HEK293T (cell line): ENCODE data around the gene GPATCH4.

Source experiments
- CTCF ChIA-PET: fragments of 350-600 bp; formaldehyde crosslinking; extraction: SDS; loops from one replicate; lab custom pipeline; 2021; ENCODE audit warnings: antibody characterized with exemption, inconsistent platforms; lab: Yijun Ruan, JAX
- POLR2A ChIA-PET: fragments of 350-600 bp; formaldehyde crosslinking; extraction: SDS; loops from one replicate; lab custom pipeline; 2020; ENCODE audit warnings: antibody characterized with exemption, inconsistent platforms; lab: Yijun Ruan, JAX
- DNase-seq: peaks from one replicate; pipeline ENCODE4 v3.0.0; 2012; ENCODE audit warnings: mixed read lengths; ENCODE audit errors: extremely low spot score
- ARNT ChIP-seq: fragments of 450-650 bp; IDR thresholded peaks from 2 replicates; pipeline ENCODE4 v1.6.1; 2017; ENCODE audit warnings: mild to moderate bottlenecking
- BHLHE40 ChIP-seq: fragments of 450-650 bp; IDR thresholded peaks from 2 replicates; pipeline ENCODE4 v1.6.1; 2016; ENCODE audit warnings: mild to moderate bottlenecking, moderate library complexity, borderline replicate concordance
- CTBP1 ChIP-seq: fragments of 450-650 bp; IDR thresholded peaks from 2 replicates; pipeline ENCODE4 v1.6.1; 2016; ENCODE audit warnings: borderline replicate concordance
- ELF4 ChIP-seq: fragments of 450-650 bp; IDR thresholded peaks from 2 replicates; pipeline ENCODE4 v1.6.1; 2017; ENCODE audit warnings: antibody characterized with exemption
- FOXA1 ChIP-seq: fragments of 450-650 bp; IDR thresholded peaks from 2 replicates; pipeline ENCODE4 v1.6.1; 2016; ENCODE audit warnings: mild to moderate bottlenecking
- FOXK2 ChIP-seq: fragments of 450-650 bp; IDR thresholded peaks from 2 replicates; pipeline ENCODE4 v1.6.1; 2016; ENCODE audit warnings: mild to moderate bottlenecking
- FOXM1 ChIP-seq: fragments of 450-650 bp; IDR thresholded peaks from 2 replicates; pipeline ENCODE4 v1.6.1; 2017; ENCODE audit warnings: mild to moderate bottlenecking, borderline replicate concordance
- HDGF ChIP-seq: fragments of 450-650 bp; IDR thresholded peaks from 2 replicates; pipeline ENCODE4 v1.6.1; 2017; ENCODE audit warnings: antibody characterized with exemption, borderline replicate concordance
- L3MBTL2 ChIP-seq: fragments of 450-650 bp; conservative IDR thresholded peaks from 2 replicates; pipeline ENCODE4 v1.6.1; 2016; ENCODE audit warnings: mild to moderate bottlenecking
- LEF1 ChIP-seq: fragments of 450-650 bp; IDR thresholded peaks from 2 replicates; pipeline ENCODE4 v1.6.1; 2017; ENCODE audit warnings: mild to moderate bottlenecking, borderline replicate concordance
- NFRKB ChIP-seq: fragments of 450-650 bp; IDR thresholded peaks from 2 replicates; pipeline ENCODE4 v1.6.1; 2016; ENCODE audit warnings: mild to moderate bottlenecking, moderate library complexity
- PKNOX1 ChIP-seq: fragments of 450-650 bp; IDR thresholded peaks from 2 replicates; pipeline ENCODE4 v1.6.1; 2016
- SP1 ChIP-seq: fragments of 450-650 bp; IDR thresholded peaks from 2 replicates; pipeline ENCODE4 v1.6.1; 2017
- SUZ12 ChIP-seq: fragments of 450-650 bp; IDR thresholded peaks from 2 replicates; pipeline ENCODE4 v1.6.1; 2016; ENCODE audit warnings: mild to moderate bottlenecking
- TARDBP ChIP-seq: fragments of 450-650 bp; IDR thresholded peaks from 2 replicates; pipeline ENCODE4 v1.6.1; 2016
- ZNF384 ChIP-seq: fragments of 450-650 bp; IDR thresholded peaks from 2 replicates; pipeline ENCODE4 v1.6.1; 2016

Gene GPATCH4

GRCh38 chr1:156598125-156598524 lies 3.2 kb downstream of the GPATCH4 start:
- no peak for DNase-seq
- TF ChIP-seq ZNF384 (no peak), ELF4 (no peak), NFRKB (no peak), HDGF (no peak), SUZ12 (no peak), PKNOX1 (no peak), TARDBP (no peak), LEF1 (no peak), FOXK2 (no peak), L3MBTL2 (no peak), ARNT (no peak), FOXM1 (no peak), SP1 (no peak), FOXA1 (no peak)
- POLR2A ChIA-PET, result no interaction called here
- CTCF ChIA-PET, result interaction anchor here (0.6 to 0.8 kb wide), 2 partner anchors 10 to 152 kb away, joined by 3 read pairs; no protein-coding TSS in a partner anchor

DNA sequence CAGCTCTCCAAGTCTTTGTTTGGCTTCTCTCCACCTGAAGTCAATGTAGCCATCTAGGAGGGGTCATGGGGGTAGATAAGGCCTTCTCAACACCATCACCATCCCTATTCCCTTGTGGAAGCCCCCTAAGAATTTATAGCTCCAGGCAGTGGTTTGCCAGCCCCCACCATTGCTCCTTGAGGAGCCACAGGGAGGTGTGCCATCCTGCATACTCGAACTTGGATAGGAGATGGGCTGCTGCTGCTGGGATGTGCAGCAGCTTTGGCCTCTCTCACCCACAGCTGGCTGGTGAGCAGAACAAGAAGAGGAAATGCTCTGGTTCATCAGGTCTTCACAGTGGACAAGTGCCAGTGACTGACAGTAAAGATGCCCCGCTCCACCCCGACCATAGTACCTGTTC lies 4.9 kb downstream of the GPATCH4 start:
- CTCF ChIA-PET, result interaction anchor here (0.5 to 0.9 kb wide), 2 partner anchors 12 to 16 kb away, joined by 3 to 4 read pairs; no protein-coding TSS in a partner anchor
- POLR2A ChIA-PET, result interaction anchor here (0.8 to 1.7 kb wide), 3 partner anchors 9 to 139 kb away, joined by 3 to 7 read pairs (median 3); partner anchors contain the start of gene BCAN
- no peak for DNase-seq
- TF ChIP-seq NFRKB, result no peak
- TF ChIP-seq FOXK2, result no peak
- TF ChIP-seq ARNT, result no peak

DNA sequence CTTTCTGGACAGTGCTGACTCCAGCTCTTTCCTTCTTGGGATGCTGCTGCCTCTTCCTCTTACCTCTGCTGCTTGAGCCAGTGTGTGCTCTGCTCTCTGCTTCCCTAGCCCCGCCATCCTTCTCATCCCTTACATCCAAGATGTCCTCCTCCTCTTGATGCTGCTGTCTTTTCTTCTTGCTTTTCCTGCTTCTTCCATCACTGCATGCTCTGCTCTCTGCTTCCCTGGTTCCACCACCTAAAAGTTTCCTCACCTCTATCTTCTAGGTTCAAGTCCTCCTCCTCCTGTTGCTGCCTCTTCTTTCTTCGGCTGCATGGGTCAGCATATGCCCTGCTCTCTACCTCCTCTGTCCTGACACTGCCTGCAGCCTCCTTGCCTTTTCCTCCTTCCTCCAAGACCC lies 6.3 kb downstream of the GPATCH4 start:
- ChIA-PET POLR2A (interaction anchor here (0.8 to 4.3 kb wide), 4 partner anchors 12 to 138 kb away, joined by 3 to 33 read pairs (median 4); partner anchors contain the start of gene HAPLN2), CTCF (interaction anchor here (1.5 kb wide), 1 partner anchor 13 kb away, joined by 8 read pairs; no protein-coding TSS in a partner anchor)
- no peak for DNase-seq

DNA sequence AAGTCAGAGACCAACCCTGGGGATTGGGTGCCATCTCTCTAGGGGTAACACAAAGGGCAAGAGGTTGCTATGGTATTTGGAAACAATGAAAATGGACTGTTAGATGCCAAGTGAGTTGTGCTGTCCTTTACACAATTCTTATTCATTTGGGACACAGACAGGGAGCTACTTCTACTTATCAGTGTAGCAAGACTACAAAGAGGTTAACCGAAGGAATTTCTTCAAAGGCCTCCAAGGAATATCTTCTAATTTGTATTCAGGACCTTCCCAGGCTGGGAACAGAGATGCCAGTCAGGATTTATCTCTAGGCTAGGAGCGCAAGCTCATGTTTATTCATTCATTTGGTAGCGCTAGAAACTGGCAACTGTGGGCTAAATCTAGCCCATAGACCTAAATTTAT lies 7.1 kb downstream of the GPATCH4 start:
- POLR2A ChIA-PET, result interaction anchor here (0.5 to 4.3 kb wide), 10 partner anchors 10 to 137 kb away, joined by 3 to 33 read pairs (median 3); partner anchors contain the start of gene HAPLN2
- TF ChIP-seq CTBP1 (no peak), TARDBP (no peak), FOXK2 (no peak), ARNT (no peak), SUZ12 (no peak), FOXA1 (no peak), SP1 (no peak), PKNOX1 (no peak), NFRKB (no peak), LEF1 (no peak), FOXM1 (no peak), L3MBTL2 (no peak)
- DNase-seq, result no peak
- CTCF ChIA-PET, result interaction anchor here (1.1 to 1.7 kb wide), 3 partner anchors 8 to 30 kb away, joined by 5 to 8 read pairs (median 5); no protein-coding TSS in a partner anchor

More for the DNA sequence above, 6.3 kb downstream of the GPATCH4 start:
- TF ChIP-seq BHLHE40 (no peak), FOXK2 (no peak), FOXM1 (no peak), LEF1 (no peak)

DNA sequence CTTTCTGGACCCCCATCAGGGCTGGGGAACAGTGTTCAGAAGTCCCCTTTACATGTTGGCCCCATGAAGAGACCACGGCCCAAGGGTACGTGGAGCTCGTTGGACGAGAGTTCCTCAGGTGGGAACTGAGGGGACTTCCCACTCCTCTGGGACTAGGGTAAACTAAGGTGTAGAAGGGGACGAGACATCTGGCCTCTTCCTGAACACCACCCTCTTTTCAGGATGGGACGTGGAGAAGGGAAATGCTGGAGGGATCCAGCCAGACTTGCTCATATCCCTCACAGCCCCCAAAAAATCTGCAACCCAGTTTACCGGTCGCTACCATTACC lies 7.7 kb downstream of the GPATCH4 start:
- DNase-seq, result no peak
- ChIA-PET CTCF (interaction anchor here (1.1 to 1.7 kb wide), 4 partner anchors 9 to 30 kb away, joined by 3 to 8 read pairs (median 5); no protein-coding TSS in a partner anchor), POLR2A (interaction anchor here (0.5 to 4.3 kb wide), 9 partner anchors 8 to 136 kb away, joined by 3 to 57 read pairs (median 3); partner anchors contain the start of gene GPATCH4)
- TF ChIP-seq FOXM1 (no peak), LEF1 (no peak), L3MBTL2 (no peak), PKNOX1 (no peak), HDGF (no peak), NFRKB (no peak), SUZ12 (no peak), BHLHE40 (no peak)

- TF ChIP-seq ELF4, result no peak
- TF ChIP-seq PKNOX1, result no peak
- no peak for TF ChIP-seq FOXA1
- TF ChIP-seq SUZ12, result no peak
- no peak for TF ChIP-seq ZNF384
- no peak for TF ChIP-seq NFRKB
- TF ChIP-seq CTBP1, result no peak
- no peak for TF ChIP-seq TARDBP
- no peak for TF ChIP-seq LEF1
- TF ChIP-seq L3MBTL2, result no peak
- no peak for TF ChIP-seq SP1
- TF ChIP-seq FOXK2, result no peak
- TF ChIP-seq HDGF, result no peak
- no peak for TF ChIP-seq BHLHE40
- TF ChIP-seq ARNT, result no peak
- no peak for TF ChIP-seq FOXM1
- ChIA-PET CTCF (interaction anchor here (0.6 to 2.2 kb wide), 7 partner anchors 9 to 369 kb away, joined by 3 to 11 read pairs (median 5); no protein-coding TSS in a partner anchor), POLR2A (interaction anchor here (1.1 to 4.3 kb wide), 10 partner anchors 8 to 174 kb away, joined by 3 to 57 read pairs (median 10); partner anchors contain the start of genes GPATCH4, HAPLN2, MEF2D and PRCC)
- DNase-seq, result no peak
Observed at GRCh38 chr1:156592910-156593660, 8.2 kb downstream of the GPATCH4 start.
